ENCODE measurements around the gene TOX3.

The TOX3 gene

DNA sequence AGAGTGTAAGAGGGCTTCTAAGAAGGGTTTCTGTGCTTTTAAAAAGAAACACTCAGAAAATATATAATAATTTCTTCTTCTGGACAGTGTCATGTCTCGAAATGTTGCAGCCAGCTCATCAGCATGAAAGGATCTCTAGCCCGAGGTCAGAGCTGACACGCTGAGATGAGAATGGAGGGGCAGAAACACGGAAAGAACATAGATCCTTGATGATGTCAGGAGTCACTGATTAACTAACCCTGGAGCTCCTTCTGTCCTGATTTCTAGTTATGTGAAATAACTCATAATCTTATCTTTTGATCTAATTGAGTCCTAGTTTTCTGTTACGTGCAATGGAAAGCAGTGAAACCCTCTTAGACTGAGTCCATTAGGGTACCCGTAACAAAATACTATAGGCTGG is 10.3 kb upstream of the TOX3 start:
- TF ChIP-seq, protein P1, sequence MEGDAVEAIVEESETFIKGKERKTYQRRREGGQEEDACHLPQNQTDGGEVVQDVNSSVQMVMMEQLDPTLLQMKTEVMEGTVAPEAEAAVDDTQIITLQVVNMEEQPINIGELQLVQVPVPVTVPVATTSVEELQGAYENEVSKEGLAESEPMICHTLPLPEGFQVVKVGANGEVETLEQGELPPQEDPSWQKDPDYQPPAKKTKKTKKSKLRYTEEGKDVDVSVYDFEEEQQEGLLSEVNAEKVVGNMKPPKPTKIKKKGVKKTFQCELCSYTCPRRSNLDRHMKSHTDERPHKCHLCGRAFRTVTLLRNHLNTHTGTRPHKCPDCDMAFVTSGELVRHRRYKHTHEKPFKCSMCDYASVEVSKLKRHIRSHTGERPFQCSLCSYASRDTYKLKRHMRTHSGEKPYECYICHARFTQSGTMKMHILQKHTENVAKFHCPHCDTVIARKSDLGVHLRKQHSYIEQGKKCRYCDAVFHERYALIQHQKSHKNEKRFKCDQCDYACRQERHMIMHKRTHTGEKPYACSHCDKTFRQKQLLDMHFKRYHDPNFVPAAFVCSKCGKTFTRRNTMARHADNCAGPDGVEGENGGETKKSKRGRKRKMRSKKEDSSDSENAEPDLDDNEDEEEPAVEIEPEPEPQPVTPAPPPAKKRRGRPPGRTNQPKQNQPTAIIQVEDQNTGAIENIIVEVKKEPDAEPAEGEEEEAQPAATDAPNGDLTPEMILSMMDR (IDR thresholded peaks at IDR 0.05; ENCODE audit: insufficient read depth, low read length, missing control alignments), result no peak
- DNase-seq (ENCODE audit: low read depth, low spot score), result no peak
- CTCF ChIA-PET, result no interaction called here
- H3K4me3 ChIP-seq (ENCODE audit: low read depth, low read length), result no peak overlapping the region
- POLR2A ChIA-PET, result no interaction called here

- CTCF ChIA-PET, result no interaction called here
- no peak for DNase-seq (ENCODE audit: low read depth, low spot score)
- POLR2A ChIA-PET, result no interaction called here
Measured at GRCh38 chr16:52556083-52556482, 9.1 kb upstream of the TOX3 start.

DNA sequence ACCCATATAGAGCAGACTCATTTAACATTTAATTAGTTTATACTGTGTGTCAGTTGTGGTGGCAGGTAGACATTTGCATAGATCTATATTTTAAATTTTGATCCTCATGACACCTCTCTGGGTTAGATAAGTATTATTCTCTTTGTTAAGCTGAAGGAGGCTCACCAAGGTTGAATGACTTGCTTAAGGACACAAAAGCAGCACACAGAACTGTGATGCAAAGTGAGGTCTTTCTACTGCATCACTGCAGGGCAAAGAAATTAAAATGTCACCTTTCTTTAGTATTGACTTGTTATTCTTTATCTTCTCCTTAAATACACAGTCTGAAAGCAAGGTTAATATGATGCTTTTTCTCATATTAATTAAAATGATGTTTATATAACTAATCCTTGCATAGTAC is 8.6 kb upstream of the TOX3 start:
- TF ChIP-seq, protein P1 (IDR thresholded peaks at IDR 0.05; ENCODE audit: insufficient read depth, low read length, missing control alignments), result no peak
- CTCF ChIA-PET, result no interaction called here
- no peak overlapping the region for H3K4me3 ChIP-seq (ENCODE audit: low read depth, low read length)
- POLR2A ChIA-PET, result no interaction called here
- no peak for DNase-seq (ENCODE audit: low read depth, low spot score)

More at GRCh38 chr16:52556083-52556482, 9.1 kb upstream of the TOX3 start:
- no peak overlapping the region for H3K4me3 ChIP-seq (ENCODE audit: low read depth, low read length)
- TF ChIP-seq, protein P1 (IDR thresholded peaks at IDR 0.05; ENCODE audit: insufficient read depth, low read length, missing control alignments), result no peak

GRCh38 chr16:52554334-52554733 is 7.4 kb upstream of the TOX3 start:
- TF ChIP-seq, protein P1 (IDR thresholded peaks at IDR 0.05; ENCODE audit: insufficient read depth, low read length, missing control alignments), result no peak
- POLR2A ChIA-PET, result no interaction called here
- CTCF ChIA-PET, result no interaction called here

GRCh38 chr16:52553322-52553721 is 6.4 kb upstream of the TOX3 start:
- no peak for DNase-seq (ENCODE audit: low read depth, low spot score)
- H3K4me3 ChIP-seq (ENCODE audit: low read depth, low read length), result no peak overlapping the region
- ChIA-PET POLR2A (no interaction called here), CTCF (no interaction called here)
- TF ChIP-seq, protein P1 (IDR thresholded peaks at IDR 0.05; ENCODE audit: insufficient read depth, low read length, missing control alignments), result no peak

More at GRCh38 chr16:52554334-52554733, 7.4 kb upstream of the TOX3 start:
- DNase-seq (ENCODE audit: low read depth, low spot score), result no peak
- H3K4me3 ChIP-seq (ENCODE audit: low read depth, low read length), result no peak overlapping the region

GRCh38 chr16:52552643-52553042 is 5.7 kb upstream of the TOX3 start:
- TF ChIP-seq, protein P1 (IDR thresholded peaks at IDR 0.05; ENCODE audit: insufficient read depth, low read length, missing control alignments), result no peak
- ChIA-PET CTCF (no interaction called here), POLR2A (no interaction called here)
- DNase-seq (ENCODE audit: low read depth, low spot score), result no peak
- H3K4me3 ChIP-seq (ENCODE audit: low read depth, low read length), result no peak overlapping the region
